IMR-90 (cell line): ENCODE measurements around the gene OLIG3. TPM values are rescaled to one million over a fixed set of nuclear protein-coding genes. Genes with fewer than 3 reads are reported as not detected.

Source experiments
- ATAC-seq: fragments of 200-7000 bp; cut with Tn5 transposase; 2 replicates; pipeline ENCODE4 v1.9.1; 2020; ENCODE audit warnings: low read depth, mild to moderate bottlenecking, moderate library complexity
- BruUV-seq: library from RNA; stranded (reverse); fragments of 400-500 nt; replicated peaks from 2 replicates; lab custom pipeline; 2021; lab: Mats Ljungman, UMichigan
- CTCF ChIA-PET: fragments of 300-600 bp; formaldehyde crosslinking; extraction: SDS; loops from one replicate; lab custom pipeline; 2021; ENCODE audit warnings: antibody characterized with exemption; lab: Yijun Ruan, JAX
- POLR2A ChIA-PET: fragments of 300-600 bp; sonication (Branson Sonifier 250); formaldehyde crosslinking; loops from one replicate; lab custom pipeline; 2022; ENCODE audit warnings: antibody characterized with exemption; ENCODE audit not compliant: unreplicated experiment; lab: Charles Lee
- DNase-seq: peaks from one replicate; pipeline ENCODE4 v3.0.0; 2013
- H2AFZ ChIP-seq: replicated peaks from 2 replicates; pipeline ENCODE3; 2013; ENCODE audit warnings: low read length, mild to moderate bottlenecking; ENCODE audit not compliant: poor library complexity
- H2AK5ac ChIP-seq: 2 replicates; pipeline ENCODE4 v1.6.1; 2013; ENCODE audit warnings: low read depth, low read length, inconsistent platforms
- H2AK9ac ChIP-seq: replicated peaks from 2 replicates; pipeline ENCODE3; 2013; ENCODE audit warnings: mild to moderate bottlenecking, low read depth, low read length, moderate library complexity; ENCODE audit not compliant: poor library complexity
- H2BK120ac ChIP-seq: 2 replicates; pipeline ENCODE4 v1.6.1; 2013; ENCODE audit warnings: low read depth, low read length, inconsistent platforms
- H2BK15ac ChIP-seq: 3 replicates; pipeline ENCODE4 v1.6.1; 2013; ENCODE audit warnings: low read depth, low read length, inconsistent platforms
- H2BK20ac ChIP-seq: 2 replicates; pipeline ENCODE4 v1.6.1; 2013; ENCODE audit warnings: low read depth, mild to moderate bottlenecking, inconsistent platforms, low read length, moderate library complexity
- H2BK5ac ChIP-seq: 2 replicates; pipeline ENCODE4 v1.6.1; 2013; ENCODE audit warnings: mild to moderate bottlenecking, low read depth, low read length, inconsistent platforms; ENCODE audit not compliant: poor library complexity, severe bottlenecking
- H3K14ac ChIP-seq: replicated peaks from 2 replicates; pipeline ENCODE4 v1.6.1; 2013; ENCODE audit warnings: low read depth, low read length, inconsistent platforms
- H3K18ac ChIP-seq: 2 replicates; pipeline ENCODE4 v1.6.1; 2013; ENCODE audit warnings: low read depth, low read length, control low read depth
- H3K23ac ChIP-seq: 2 replicates; pipeline ENCODE4 v1.6.1; 2013; ENCODE audit warnings: low read depth, low read length, inconsistent platforms
- H3K27ac ChIP-seq: 2 replicates; pipeline ENCODE4 v1.5.1; 2013; ENCODE audit warnings: mild to moderate bottlenecking, control low read depth, low read length; ENCODE audit not compliant: insufficient read depth
- H3K27me3 ChIP-seq: 2 replicates; pipeline ENCODE4 v1.6.1; 2013; ENCODE audit warnings: low read length; ENCODE audit not compliant: control insufficient read depth, insufficient read depth
- H3K36me3 ChIP-seq: 2 replicates; pipeline ENCODE4 v1.6.1; 2013; ENCODE audit warnings: low read length, mixed read lengths; ENCODE audit not compliant: control insufficient read depth, insufficient read depth
- H3K4ac ChIP-seq: 2 replicates; pipeline ENCODE4 v1.6.1; 2013; ENCODE audit warnings: low read depth, low read length, inconsistent platforms
- H3K4me1 ChIP-seq: 2 replicates; pipeline ENCODE4 v1.6.1; 2013; ENCODE audit warnings: low read length, mixed read lengths; ENCODE audit not compliant: control insufficient read depth, insufficient read depth
- H3K4me2 ChIP-seq: 2 replicates; pipeline ENCODE4 v1.6.1; 2013; ENCODE audit warnings: low read depth, mild to moderate bottlenecking, control low read depth, low read length, moderate library complexity
- H3K4me3 ChIP-seq: 2 replicates; pipeline ENCODE4 v1.5.1; 2013; ENCODE audit warnings: low read depth, mild to moderate bottlenecking, control low read depth, low read length, moderate library complexity; ENCODE audit not compliant: insufficient read depth
- H3K56ac ChIP-seq: 2 replicates; pipeline ENCODE4 v1.6.1; 2013; ENCODE audit warnings: low read length, inconsistent platforms; ENCODE audit not compliant: insufficient read depth; ENCODE audit errors: extremely low read depth
- H3K79me1 ChIP-seq, 2 experiments: 2 replicates each; pipeline ENCODE4 v1.6.1; 2013; ENCODE audit warnings: low read length in 2 of 2, inconsistent platforms in 1 of 2, low read depth in 1 of 2
- H3K9ac ChIP-seq: 2 replicates; pipeline ENCODE4 v1.6.1; 2013; ENCODE audit warnings: low read depth, low read length, control low read depth
- H3K9me1 ChIP-seq: 2 replicates; pipeline ENCODE4 v1.6.1; 2013; ENCODE audit warnings: low read length, inconsistent platforms; ENCODE audit not compliant: insufficient read depth
- H3K9me3 ChIP-seq: 2 replicates; pipeline ENCODE4 v1.6.1; 2013; ENCODE audit warnings: low read length; ENCODE audit not compliant: control insufficient read depth, insufficient read depth
- H4K20me1 ChIP-seq: 2 replicates; pipeline ENCODE4 v1.6.1; 2013; ENCODE audit warnings: low read length, inconsistent platforms; ENCODE audit not compliant: insufficient read depth
- H4K5ac ChIP-seq: 2 replicates; pipeline ENCODE4 v1.6.1; 2013; ENCODE audit warnings: mild to moderate bottlenecking, low read depth, low read length, control low read depth
- H4K8ac ChIP-seq, 2 experiments: 2 replicates each; pipeline ENCODE4 v1.6.1; 2013; ENCODE audit warnings: low read depth in 2 of 2, low read length in 2 of 2, control low read depth in 1 of 2, inconsistent platforms in 1 of 2
- H4K91ac ChIP-seq: 2 replicates; pipeline ENCODE4 v1.6.1; 2013; ENCODE audit warnings: low read depth, low read length, inconsistent platforms; ENCODE audit not compliant: insufficient read depth
- CEBPB ChIP-seq: IDR thresholded peaks from 2 replicates; pipeline ENCODE4 v1.6.1; 2012; ENCODE audit warnings: low read depth, low read length, improper control_type of control experiment
- CHD1 ChIP-seq: IDR thresholded peaks from 2 replicates; pipeline ENCODE4 v1.6.1; 2012; ENCODE audit warnings: low read depth, low read length, improper control_type of control experiment
- FOS ChIP-seq: fragments of 150-350 bp; IDR thresholded peaks from 2 replicates; pipeline ENCODE4 v1.6.1; 2016; ENCODE audit warnings: low read depth, low read length
- MAFK ChIP-seq: IDR thresholded peaks from 2 replicates; pipeline ENCODE4 v1.6.1; 2012; ENCODE audit warnings: low read depth, low read length, improper control_type of control experiment
- MAZ ChIP-seq: IDR thresholded peaks from 2 replicates; pipeline ENCODE4 v1.6.1; 2012; ENCODE audit warnings: low read depth, mild to moderate bottlenecking, low read length, improper control_type of control experiment, moderate library complexity, borderline replicate concordance
- NFE2L2 ChIP-seq: fragments of 150-350 bp; IDR thresholded peaks from 2 replicates; pipeline ENCODE4 v1.6.1; 2016; ENCODE audit warnings: low read depth, mild to moderate bottlenecking, low read length
- RAD21 ChIP-seq: IDR thresholded peaks from 2 replicates; pipeline ENCODE4 v1.6.1; 2012; ENCODE audit warnings: low read length, improper control_type of control experiment
- RCOR1 ChIP-seq: IDR thresholded peaks from 2 replicates; pipeline ENCODE4 v1.6.1; 2012; ENCODE audit warnings: mild to moderate bottlenecking, low read length, improper control_type of control experiment; ENCODE audit not compliant: insufficient replicate concordance
- RFX5 ChIP-seq: IDR thresholded peaks from 2 replicates; pipeline ENCODE4 v1.8.0; 2012; ENCODE audit warnings: low read depth, mild to moderate bottlenecking, low read length, moderate library complexity
- SMC3 ChIP-seq: fragments of 150-350 bp; IDR thresholded peaks from 2 replicates; pipeline ENCODE4 v1.6.1; 2016; ENCODE audit warnings: low read depth, mild to moderate bottlenecking, antibody characterized with exemption, low read length, moderate library complexity
- WGBS, 2 experiments: methylation state at CpG; one replicate each; pipeline versions ENCODE4 v1.1.5 to v1.1.7; 2013; ENCODE audit warnings: missing lambda C conversion rate in 2 of 2; ENCODE audit not compliant: insufficient read length in 1 of 2; ENCODE audit errors: extremely low coverage in 2 of 2; 5-methylcytosine and 5-hydroxymethylcytosine counted together
- dilution Hi-C: fragments of 300-500 bp; cut with HindIII; formaldehyde crosslinking; loops from one replicate; pipeline ENCODE4 v1.14.3; 2018; ENCODE audit warnings: low sequenced_read_pairs; ENCODE audit not compliant: unreplicated experiment
- in situ Hi-C: fragments of 300-500 bp; cut with MboI; formaldehyde crosslinking; loops from 3 replicates; pipeline ENCODE4 v1.14.3; 2019; ENCODE audit warnings: low sequenced_read_pairs, inconsistent platforms, mixed read lengths
- intact Hi-C: fragments of 100-400 bp; cut with micrococcal nuclease; formaldehyde crosslinking; loops from 2 replicates; pipeline ENCODE4 v1.10.0; 2022
- polyA plus RNA-seq, 3 experiments: library from polyadenylated mRNA; depleted of rRNA; stranded (reverse); fragments of >200 nt; gene quantifications; 2 replicates each; pipeline ENCODE4 v1.2.3, GENCODE V29; 2012; ENCODE audit warnings: low replicate concordance in 1 of 3
- total RNA-seq: library from RNA; depleted of rRNA; stranded (reverse); fragments of >200 nt; gene quantifications from 2 replicates; pipeline ENCODE4 v1.2.3, GENCODE V29; 2012
- TF ChIP-seq, protein P1 (sequence below): fragments of 150-350 bp; IDR thresholded peaks from 2 replicates; pipeline ENCODE4 v1.6.1; 2017; ENCODE audit warnings: mild to moderate bottlenecking, antibody characterized with exemption, low read length, low read depth
- TF ChIP-seq, protein P2 (sequence below): fragments of 150-350 bp; IDR thresholded peaks from 2 replicates; pipeline ENCODE4 v1.6.1; 2016; ENCODE audit warnings: low read depth, mild to moderate bottlenecking, low read length, moderate library complexity, borderline replicate concordance

The OLIG3 gene
- total and polyA plus RNA-seq, 2 of the 4 experiments (the other 2 are of a cell fraction), result not detected

DNA sequence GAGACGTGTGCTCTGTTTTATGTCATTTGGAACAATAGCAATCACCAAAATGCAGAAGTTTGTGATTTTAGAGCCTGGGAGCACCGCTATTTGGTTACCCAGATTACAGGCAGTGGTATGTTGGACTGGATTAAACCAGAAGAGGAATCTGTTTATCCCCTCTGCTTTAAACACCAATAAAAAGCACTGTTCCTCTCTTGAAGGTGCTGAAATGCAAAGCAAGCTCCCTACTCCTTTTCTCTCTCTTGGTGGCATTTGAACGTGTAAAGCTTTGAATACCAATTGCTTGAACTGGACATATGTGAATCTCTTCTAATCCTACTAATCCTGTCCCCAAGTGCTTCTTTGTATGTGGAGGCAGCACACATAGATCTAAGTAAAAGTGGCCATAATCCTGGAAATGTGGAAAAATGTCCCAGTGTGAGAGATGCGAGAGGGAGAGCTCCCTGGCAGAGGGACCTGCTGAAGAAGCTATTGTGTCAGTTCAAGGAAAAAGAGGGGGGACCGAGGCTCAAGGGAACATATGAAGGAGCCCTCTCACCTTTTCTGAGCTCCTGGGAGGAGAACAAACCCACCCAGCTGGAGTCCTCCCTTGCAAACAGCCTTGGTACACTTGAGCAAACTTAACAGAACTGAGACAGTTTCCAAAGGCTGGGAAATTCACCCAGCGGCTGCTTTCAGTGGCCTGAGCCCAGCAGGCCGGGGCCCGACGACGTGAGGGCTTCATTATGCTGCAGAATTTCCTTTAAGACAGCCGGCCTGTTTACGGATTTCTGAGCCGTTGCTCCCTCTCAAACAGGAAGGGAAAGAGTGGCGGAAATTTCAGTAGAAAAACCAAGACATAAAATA lies 18.8 kb upstream of the OLIG3 start:
- H3K9me1 ChIP-seq, result no peaks in the 10 kb centered on the region
- ATAC-seq, result no peak

More for the DNA sequence above, 18.8 kb upstream of the OLIG3 start:
- Histone ChIP-seq H3K4me2 (no peak overlapping the region), H3K9ac (no peak overlapping the region), H2BK120ac (no peak overlapping the region), H3K4me1 (no peaks in the 10 kb centered on the region), H3K4ac (no peak overlapping the region), H3K18ac (no peak overlapping the region), H3K36me3 (no peaks in the 10 kb centered on the region), H4K20me1 (no peaks in the 10 kb centered on the region), H2AFZ (no peak overlapping the region), H2BK20ac (no peak overlapping the region), H2BK5ac (no peak overlapping the region), H4K5ac (no peak overlapping the region), H3K27ac (no peak overlapping the region), H2BK15ac (no peak overlapping the region), H3K23ac (no peak overlapping the region), H4K91ac (no peak overlapping the region), H3K14ac (no peak overlapping the region), H2AK5ac (no peak overlapping the region), H2AK9ac (no peak overlapping the region), H4K8ac (no peak overlapping the region), H3K79me1 (no peaks in the 10 kb centered on the region), H3K9me3 (no peaks in the 10 kb centered on the region), H3K27me3 (peaks cover 32% of the 10 kb centered on the region), H3K56ac (no peak overlapping the region), H3K4me3 (no peak overlapping the region)
- BruUV-seq, result no TSS peak
- WGBS, 2 experiments, result no CpG with 5 or more reads among the region's 14 CpGs
- dilution Hi-C loops, result no loop called here
- TF ChIP-seq SMC3, result no peak
- TF ChIP-seq RAD21, result no peak
- no peak for TF ChIP-seq RCOR1
- TF ChIP-seq FOS, result no peak
- TF ChIP-seq, protein P1, sequence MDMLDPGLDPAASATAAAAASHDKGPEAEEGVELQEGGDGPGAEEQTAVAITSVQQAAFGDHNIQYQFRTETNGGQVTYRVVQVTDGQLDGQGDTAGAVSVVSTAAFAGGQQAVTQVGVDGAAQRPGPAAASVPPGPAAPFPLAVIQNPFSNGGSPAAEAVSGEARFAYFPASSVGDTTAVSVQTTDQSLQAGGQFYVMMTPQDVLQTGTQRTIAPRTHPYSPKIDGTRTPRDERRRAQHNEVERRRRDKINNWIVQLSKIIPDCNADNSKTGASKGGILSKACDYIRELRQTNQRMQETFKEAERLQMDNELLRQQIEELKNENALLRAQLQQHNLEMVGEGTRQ, result no peak
- TF ChIP-seq CHD1, result no peak
- TF ChIP-seq NFE2L2, result no peak
- no peak for TF ChIP-seq MAZ
- TF ChIP-seq, protein P2, sequence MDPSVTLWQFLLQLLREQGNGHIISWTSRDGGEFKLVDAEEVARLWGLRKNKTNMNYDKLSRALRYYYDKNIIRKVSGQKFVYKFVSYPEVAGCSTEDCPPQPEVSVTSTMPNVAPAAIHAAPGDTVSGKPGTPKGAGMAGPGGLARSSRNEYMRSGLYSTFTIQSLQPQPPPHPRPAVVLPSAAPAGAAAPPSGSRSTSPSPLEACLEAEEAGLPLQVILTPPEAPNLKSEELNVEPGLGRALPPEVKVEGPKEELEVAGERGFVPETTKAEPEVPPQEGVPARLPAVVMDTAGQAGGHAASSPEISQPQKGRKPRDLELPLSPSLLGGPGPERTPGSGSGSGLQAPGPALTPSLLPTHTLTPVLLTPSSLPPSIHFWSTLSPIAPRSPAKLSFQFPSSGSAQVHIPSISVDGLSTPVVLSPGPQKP, result no peak
- no peak for TF ChIP-seq CEBPB
- no peak for TF ChIP-seq MAFK
- no peak for TF ChIP-seq RFX5
- POLR2A ChIA-PET, result no interaction called here
- in situ Hi-C loops, result no loop called here
- DNase-seq, result no peak
- intact Hi-C loops, result no loop called here
- CTCF ChIA-PET, result no interaction called here
